ENCODE results near the gene PIGP.
"Not testable (repeated sequence)": the region's sequence is repeated elsewhere in the genome, so short reads cannot be mapped to it uniquely, and the experiment has no call there.

PIGP gene

DNA sequence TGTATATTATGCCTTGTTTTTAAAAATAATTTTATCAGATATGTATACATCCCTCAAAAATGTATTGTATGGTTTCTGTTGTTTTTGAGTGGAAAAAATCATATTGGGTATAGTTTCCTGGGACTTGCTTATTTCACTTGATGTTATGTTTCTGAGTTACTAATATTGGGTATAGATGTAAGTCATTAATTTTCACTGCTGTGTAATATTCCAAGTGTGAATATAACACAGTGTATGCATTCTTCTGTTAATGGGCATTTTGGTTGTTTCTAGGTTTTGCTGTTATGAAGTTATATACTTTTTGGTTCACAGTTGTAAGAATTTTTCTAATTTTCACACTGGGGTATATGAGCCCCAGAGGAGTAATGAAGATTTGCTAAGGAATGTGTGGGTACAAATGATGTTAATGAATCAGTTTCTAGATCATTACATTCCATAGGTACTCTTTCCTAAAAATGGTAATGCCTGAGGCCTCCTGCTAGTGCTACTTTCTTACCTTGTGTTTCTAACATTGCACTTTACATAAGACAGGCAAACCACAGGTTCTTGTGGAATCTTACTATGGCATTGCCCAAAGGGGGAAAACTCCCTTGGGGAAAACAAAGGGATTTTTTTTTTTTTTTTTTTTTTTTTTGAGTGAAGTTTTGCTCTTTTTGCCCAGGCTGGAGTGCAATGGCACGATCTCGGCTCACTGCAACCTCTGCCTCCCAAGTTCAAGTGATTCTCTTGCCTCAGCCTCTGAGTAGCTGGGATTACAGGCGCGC lies 3.4 kb upstream of the PIGP start:
- no peak for DNase-seq (ENCODE audit: low read depth in 2 of 3, low spot score in 2 of 3)

DNA sequence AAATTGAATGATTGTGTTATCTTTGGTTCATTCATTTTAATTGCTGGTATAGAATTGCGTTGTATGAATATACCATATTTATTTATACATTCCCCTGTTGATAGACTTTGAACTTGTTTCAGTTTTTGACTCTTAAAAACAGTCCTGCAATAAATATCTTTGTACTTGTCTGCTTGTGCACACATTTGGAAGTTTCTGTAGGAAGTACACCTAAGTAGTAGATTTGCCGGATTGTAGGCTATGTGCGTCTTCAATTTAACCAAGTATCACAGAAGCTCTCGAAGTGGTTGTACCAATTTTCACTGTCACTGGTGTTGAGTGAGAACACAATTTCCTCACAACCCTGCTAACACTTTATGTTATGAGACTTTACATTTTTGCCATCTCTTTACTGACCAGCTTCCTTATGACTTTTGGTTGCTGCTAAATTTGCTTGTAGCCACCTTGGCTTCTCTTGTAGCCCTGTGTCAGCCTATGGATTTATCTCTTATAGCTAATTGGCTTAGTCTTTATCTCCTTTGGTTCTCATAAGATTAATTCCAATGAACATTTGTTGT lies 2.4 kb upstream of the PIGP start:
- DNase-seq (ENCODE audit: low read depth in 2 of 3, low spot score in 2 of 3): no peak

DNA sequence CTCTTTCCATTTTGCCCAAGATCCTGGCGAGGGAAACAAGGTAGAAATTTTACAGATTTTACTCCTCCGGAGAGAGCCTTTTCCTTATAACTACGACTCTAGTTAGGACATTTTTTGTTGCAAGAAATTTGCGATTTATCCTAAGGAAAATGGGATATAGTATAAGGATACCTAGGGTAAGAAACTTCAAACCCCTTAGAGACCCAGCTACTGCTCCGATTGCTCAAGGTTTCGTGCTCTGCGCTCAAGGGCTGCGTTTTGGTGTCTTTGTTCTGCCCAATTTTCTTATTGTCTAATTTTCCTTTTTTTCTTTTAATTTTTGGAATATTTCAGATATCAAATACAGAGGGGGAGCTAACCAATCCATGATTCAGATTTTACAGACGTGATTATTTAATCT lies 1.7 kb upstream of the PIGP start:
- DNase-seq (ENCODE audit: low read depth in 2 of 3, low spot score in 2 of 3): no peak

DNA sequence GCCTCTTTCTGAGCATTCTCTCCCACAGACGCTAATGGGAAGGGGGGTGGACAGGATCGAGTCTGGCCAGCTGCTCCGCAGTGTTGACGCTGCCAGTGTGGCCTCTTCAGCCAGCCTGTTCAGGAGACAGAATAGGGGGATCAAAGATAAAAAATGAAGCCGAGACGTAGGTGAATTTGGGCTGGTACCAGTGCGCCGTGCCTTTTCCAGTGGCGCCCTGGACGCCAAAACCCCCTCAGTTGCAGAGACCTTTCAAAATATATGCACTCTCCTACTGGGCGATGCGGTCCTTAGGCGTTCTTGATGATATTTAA lies 1.3 kb upstream of the PIGP start:
- DNase-seq (ENCODE audit: low read depth in 2 of 3, low spot score in 2 of 3): no peak

DNA sequence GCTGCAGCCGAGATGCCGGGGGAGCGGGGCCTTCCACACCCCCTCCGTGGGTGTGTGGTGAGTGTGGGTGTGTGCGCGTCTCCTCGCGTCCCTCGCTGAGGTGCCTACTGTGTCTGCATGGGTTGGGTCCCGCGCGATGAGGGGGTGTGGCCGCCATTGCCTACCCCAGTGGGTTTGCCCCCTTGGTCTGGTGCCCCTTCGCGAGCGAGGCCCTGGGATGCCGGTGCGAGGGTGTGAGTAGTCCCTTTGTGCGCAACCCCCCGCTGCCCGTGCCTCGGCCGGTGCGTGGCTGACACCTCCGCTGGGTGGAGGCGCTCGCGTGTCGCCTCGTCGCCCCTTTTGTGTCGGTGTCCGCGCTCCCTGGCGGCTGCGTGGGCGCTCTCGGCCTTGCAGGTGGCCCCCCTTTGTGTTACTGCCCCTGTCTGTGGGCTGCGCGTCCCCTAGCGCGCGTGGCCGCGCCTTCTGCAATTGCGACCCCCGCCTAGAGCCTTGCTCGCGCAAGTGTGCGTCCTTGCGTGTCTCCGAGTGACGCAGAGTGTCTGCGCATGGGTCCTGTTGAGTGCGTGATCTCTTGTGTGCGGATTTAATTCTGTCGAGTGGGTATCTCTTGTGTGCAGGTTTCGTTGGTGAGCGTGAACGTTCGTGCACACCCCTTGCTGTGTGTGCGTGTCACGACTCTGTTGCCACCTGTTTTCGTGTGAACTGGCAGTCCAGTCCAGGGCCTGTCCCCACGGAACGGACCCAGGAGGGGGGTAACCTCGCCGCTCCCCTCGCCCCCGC lies 736 bp upstream of the PIGP start:
- DNase-seq (ENCODE audit: low read depth in 2 of 3, low spot score in 2 of 3): peak in 1 of 3 experiments; percentile 44

DNA sequence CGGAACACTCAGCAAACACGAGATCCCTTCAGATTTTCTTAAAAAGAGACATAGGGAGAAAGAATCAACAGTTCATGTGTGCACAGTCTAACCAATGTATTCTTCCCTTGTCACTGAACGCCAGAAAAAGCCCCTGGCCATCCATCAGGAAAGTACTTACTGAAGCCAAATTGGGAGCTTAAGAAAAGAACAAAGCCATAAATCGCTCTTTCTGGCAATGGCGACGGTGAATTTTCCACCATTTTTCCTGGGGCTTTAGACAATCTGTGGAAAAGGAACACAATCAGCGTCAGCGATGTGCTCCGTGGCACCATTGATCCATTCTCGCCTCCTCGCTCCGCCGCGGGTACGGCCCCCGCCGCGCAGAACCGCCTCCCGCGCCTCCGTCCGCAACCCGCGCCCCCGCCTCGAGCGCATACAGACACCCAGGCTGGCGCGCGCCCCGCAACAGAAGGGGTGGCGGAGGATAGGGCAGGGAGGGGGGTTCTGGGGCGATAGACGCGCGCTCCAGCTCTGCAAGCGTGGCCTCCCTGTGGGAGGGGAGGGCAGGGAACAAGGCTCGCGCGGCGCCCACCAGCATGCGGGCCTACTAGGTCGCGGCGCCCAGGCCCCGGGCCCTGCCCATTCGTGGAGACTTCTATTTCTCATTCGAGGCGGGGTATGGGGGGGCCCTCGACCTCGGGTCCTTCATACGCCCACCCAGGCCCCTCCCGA lies 440 bp downstream of the PIGP start:
- peak in 1 of 3 experiments; percentile 33 for DNase-seq (ENCODE audit: low read depth in 2 of 3, low spot score in 2 of 3)

DNA sequence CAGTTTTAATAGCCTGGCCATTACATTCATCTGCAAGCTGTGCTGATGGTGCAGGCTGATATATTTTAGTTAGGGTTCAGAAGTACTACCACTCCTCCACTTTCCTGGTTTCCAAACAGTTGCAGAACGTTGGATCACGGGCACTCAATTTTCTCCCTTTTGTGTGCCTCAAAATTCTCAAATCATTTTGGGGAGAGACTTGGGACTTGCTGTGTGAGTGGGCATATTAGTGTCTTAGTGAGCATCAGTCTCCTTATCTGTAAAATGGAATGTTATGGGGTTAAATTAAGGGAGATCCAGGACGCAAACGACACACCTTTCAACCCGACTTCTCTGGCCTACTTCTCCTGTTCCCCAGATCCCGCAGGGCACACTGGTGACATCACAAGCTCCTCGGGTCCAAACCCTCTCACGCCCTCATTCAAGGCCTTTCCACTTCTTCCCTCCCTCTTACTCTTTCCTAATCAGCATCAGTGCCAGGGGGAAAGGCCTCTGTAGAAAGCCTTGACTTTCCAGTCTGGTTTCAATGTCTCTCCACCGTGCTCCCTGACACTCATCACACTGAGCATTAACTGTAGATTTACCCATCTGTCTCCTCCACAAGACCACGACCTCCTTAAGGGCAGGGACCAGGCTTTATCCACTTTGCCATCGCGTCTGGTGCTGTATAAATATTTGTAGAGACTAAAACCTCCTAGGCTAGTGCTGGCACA lies 1.2 kb downstream of the PIGP start:
- DNase-seq (ENCODE audit: low read depth in 2 of 3, low spot score in 2 of 3): peak in 1 of 3 experiments; percentile 2

DNA sequence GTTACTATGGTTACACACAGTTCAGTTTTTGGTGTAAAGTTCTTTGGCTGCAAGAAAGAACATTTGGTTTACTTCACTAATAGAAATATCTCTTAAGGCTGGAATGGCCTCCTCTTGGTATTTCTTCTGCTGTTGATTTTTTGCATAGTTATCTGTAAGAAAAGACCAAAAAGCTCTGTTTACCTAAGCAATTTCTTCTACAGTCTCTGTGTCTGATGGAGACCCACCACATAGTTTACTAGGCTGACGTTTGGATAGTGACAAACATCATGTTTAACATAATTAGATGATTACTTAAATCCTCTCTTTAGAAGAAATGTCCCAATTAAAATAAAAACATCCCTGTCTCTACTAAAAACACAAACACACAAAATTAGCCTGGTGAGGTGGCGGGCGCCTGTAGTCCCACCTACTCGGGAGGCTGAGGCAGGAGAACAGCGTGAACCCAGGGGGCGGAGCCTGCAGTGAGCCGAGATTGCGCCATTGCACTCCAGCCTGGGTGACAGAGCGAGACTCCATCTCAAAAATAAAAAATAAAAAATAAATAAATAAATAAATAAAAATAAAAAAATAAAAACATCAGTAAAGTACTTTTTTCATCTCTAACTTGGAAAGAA lies 7.2 kb downstream of the PIGP start:
- no peak for DNase-seq (ENCODE audit: low read depth in 2 of 3, low spot score in 2 of 3)

DNA sequence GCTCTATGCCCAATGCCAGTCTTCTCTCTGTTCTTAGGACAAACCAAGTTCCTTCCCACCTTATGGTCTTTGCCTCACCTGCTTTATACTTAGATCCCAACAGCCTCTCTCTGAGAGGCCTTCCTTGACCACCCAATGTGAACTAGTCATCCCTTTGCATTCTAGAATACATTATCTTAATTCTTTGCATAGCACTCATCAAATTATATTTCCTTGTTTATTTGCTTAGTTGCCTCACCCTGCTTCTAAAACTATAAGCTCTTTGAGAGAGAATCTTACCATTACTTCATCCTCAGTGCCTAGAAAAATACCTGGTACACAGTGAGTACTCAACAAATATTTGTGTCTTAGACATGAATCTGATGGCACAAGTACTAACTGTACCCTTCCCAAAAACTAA lies 8.0 kb downstream of the PIGP start:
- DNase-seq (ENCODE audit: low read depth in 2 of 3, low spot score in 2 of 3): no peak

DNA sequence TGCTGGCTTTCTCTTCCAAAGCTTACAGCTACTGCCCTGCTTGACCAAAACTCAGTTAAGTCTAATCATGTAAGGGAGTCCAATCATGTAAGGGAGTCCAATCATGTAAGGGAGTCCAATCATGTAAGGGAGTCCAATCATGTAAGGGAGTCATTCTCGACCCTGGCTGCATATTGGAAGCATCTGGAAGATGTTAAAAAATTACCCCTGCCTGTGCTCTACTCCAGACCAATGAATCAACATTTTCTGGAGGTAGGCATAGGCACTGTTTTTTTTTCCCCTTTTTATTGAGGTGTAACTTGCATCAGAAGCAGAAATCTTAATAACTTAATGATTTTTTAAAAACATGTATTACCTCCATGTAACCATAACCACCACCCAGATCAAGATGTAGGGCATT lies 9.4 kb downstream of the PIGP start:
- DNase-seq (ENCODE audit: low read depth in 2 of 3, low spot score in 2 of 3): no peak

DNA sequence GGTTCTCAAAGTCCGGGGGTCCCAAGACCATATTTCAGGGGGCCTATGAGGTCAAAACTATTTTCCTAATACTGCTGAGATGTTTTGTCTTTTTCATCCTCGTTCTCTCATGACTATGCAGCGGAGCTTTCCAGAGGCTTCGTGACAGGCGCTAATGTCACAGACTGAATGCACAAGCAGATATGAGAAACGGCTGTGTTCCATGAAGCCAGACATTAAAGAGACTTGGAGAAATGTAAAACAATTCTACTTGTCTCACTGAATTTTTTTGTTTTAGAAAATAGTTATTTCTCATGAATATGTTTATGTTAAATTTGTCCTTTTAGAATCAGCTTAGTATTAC lies 10.3 kb downstream of the PIGP start:
- DNase-seq (ENCODE audit: low read depth in 2 of 3, low spot score in 2 of 3): no peak

DNA sequence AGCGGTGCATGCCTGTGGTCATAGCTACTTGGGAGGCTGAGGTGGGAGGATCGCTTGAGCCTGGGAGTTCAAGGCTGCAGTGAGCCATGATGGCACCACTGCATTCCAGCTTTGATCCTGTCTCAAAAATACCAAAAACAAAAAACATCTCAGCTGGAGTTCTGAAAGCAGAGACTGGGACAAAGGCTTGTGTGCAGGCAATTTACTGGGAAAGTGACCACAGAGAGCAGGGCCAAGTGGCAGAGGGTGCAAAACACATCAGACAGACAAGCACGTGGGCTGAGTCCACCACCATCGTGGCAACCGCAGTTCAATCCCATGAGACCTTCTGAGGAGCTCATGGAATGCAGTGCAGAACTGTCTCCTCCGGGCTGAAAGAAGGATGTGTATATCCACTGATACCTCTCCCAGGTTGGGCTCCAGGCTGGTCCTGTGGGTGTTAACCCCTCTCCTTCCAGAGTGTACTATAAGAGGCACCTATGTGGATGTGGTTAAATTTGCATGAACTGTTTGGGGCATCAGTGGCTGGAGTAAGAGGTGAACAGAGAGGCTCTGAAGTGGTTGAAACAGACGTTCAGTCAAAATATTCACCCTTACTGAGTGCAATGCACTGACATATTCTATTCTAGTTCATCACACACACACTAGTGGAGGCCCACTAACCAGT lies 10.8 kb downstream of the PIGP start:
- DNase-seq (ENCODE audit: low read depth in 2 of 3, low spot score in 2 of 3): no peak

DNA sequence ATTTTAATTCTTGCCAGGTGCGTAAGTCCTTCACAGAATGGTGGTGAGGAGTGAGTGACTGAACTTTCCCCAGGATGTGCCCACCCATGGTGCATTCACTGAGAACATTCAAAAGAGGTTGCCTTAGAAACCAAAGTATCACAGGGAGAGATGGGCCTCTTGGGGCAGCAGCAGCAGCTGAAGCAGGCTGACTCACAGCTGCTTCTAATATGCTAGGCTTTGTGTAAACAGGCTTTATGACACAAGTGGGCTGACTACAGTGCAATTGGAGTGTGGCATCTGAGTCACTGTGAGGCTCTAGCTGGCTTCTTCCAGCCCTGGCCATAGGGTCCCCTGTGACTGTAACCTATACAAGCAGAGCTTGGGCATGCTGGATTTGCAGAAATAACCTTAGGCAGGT lies 12.6 kb downstream of the PIGP start:
- no peak for DNase-seq (ENCODE audit: low read depth in 2 of 3, low spot score in 2 of 3)

DNA sequence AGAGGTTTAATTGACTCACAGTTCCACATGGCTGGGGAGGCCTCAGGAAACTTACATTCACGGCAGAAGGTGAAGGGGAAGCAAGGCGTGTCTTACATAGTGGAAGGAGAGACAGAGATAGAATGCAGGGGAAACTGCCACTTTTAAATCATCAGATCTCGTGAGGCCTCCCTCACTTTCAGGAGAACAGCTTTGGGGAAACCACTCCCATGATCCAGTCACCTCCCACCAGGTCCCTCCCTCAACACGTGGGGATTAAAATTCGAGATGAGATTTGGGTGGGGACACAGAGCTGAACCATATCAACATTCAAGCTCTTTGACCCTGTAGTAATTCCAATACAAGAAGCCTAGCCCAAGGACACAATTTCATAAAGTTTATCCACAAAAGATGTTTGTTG lies 13.7 kb downstream of the PIGP start:
- DNase-seq (ENCODE audit: low read depth in 2 of 3, low spot score in 2 of 3): no peak

DNA sequence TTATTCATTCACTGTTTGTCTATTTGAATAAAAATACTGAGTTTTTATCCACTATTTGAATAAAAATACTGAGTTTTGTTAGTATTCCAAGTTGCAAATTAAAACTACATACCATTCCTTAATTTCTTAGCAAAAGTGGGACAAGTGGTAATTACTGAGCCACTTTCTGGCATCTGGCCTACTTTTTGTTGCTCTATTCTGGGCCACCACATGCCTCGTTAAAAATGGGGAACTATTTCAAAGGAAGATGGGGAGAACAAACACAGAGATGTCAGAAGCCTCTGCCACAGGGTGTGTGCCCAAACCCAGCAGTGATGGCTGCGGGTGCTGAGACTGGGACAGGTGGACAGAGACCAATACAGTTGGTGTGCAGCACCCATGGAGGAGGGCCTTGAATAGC lies 14.6 kb downstream of the PIGP start:
- DNase-seq (ENCODE audit: low read depth in 2 of 3, low spot score in 2 of 3): no peak

DNA sequence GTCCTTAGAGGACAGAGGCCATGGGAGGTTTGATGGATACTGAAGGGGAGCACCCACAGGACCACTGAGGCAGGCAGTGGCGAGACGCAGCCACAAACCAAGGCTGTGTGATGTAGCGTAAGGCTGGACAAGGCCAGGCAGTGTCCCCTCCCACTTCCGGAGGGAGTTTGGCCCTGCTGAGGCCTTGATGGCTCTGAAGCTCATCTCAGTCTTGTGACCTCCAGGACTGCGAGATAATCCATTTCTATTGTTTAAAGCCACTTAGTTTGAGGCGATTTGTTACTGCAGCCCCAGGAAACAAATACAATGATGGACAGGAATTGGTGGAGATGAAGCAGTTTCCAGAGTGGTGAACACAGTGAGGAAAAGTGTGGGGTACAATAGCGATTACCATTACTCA lies 15.3 kb downstream of the PIGP start:
- DNase-seq (ENCODE audit: low read depth in 2 of 3, low spot score in 2 of 3): no peak

DNA sequence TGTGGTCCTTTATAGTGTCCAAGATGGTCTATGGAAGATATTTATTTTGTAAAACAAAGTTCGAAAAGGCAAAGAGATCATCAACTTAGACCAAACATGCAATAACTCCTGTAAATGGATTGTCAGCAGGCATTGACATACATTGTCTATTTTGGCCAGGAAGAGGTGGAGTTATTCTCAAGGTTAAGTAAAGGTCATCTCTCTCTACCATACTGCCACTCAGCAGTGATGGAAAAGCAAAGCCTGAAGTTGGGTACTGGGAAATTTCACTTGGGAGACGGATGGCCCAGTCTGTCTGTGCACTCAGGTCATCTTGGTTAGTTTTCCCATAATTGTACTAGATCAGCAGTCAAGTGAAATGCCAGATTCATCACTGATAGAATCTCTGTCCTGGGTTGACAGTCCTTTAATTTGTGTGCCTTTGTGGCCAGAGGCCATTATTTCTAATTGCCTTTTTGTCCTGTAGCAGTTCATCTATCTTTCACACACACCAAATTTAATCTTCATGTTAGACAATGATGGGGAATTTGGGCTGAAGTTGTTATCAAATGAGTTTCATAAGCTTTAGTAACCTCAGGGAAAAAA lies 17.5 kb downstream of the PIGP start:
- DNase-seq (ENCODE audit: low read depth in 2 of 3, low spot score in 2 of 3): no peak

DNA sequence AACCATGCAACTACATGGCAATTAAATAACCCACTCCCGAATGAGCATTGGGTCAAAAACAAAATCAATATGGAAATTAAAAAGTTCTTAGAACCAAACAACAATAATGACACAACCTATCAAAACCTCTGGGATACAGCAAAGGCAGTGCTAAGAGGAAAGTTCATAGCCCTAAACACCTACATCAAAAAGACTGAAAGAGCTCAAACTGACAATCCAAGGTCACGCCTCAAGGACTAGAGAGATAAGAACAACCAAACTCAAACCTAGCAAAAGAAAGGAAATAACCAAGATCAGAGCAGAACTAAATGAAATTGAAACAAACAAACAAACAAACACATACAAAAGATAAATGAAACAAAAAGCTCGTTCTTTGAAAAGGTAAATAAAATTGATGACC lies 23.1 kb downstream of the PIGP start:
- DNase-seq (ENCODE audit: low read depth in 2 of 3, low spot score in 2 of 3): not testable (repeated sequence)

DNA sequence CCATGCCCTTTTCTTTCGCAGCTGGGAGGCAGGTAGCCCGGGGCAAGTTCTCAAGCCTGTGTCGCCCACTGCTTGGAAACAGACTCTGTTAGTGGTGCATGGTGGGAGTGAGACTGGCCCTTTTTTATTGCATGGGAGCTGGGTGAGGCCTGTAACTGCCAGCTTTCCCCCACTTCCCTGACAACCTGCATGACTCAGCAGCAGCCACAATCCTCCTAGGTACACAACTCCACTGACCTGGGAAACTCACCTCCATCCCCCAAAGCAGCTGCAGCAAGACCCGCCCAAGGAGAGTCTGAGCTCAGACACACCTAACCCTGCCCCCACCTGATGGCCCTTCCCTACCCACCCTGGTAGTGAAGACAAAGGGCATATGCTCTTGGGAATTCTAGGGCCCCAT lies 25.8 kb downstream of the PIGP start:
- DNase-seq (ENCODE audit: low read depth in 2 of 3, low spot score in 2 of 3): no peak

DNA sequence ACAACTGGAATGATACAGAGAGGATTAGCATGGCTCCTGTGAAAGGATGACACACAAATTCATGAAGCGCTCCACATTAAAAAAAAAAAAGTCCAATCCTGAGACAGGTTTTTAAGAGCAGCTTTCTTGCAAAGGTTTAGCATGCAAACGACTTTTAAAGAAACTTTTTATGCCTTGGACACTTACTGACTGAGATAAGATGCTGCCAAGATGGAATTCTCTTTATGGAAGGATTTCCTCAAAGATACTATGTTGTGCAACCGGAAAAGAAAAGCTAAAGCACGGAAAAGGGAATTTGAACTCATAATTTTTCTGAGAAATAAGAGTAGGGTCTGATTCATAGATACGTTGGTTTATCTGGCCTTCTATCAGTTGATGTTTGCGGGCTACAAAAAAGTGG lies 27.3 kb downstream of the PIGP start:
- no peak for DNase-seq (ENCODE audit: low read depth in 2 of 3, low spot score in 2 of 3)

All from activated CD8-positive, alpha-beta memory T cell treated with anti-CD3 and anti-CD28 coated beads for 48 hours (primary cell).